MM.1S (cell line): ENCODE measurements around the gene SLC11A1.

Experiments
- DNase-seq: peaks from one replicate; pipeline ENCODE4 v3.0.0-alpha.2; 2015
- H2AFZ ChIP-seq: fragments of 300-600 bp; sonication (generic); 2 replicates; pipeline ENCODE4 v1.6.0; 2016; ENCODE audit warnings: antibody characterized with exemption, low read length
- H3F3A ChIP-seq: fragments of 300-600 bp; sonication (generic); 2 replicates; pipeline ENCODE4 v1.6.1; 2016; ENCODE audit warnings: mild to moderate bottlenecking, antibody characterized with exemption, low read length, moderate library complexity, mixed read lengths; ENCODE audit not compliant: insufficient read depth
- H3K27ac ChIP-seq: fragments of 300-600 bp; sonication (generic); 2 replicates; pipeline ENCODE4 v1.5.1; 2016; ENCODE audit warnings: mild to moderate bottlenecking, low read length
- H3K27me3 ChIP-seq: fragments of 300-600 bp; sonication (generic); replicated peaks from 2 replicates; pipeline ENCODE4 v1.6.0; 2016; ENCODE audit warnings: low read length; ENCODE audit not compliant: insufficient read depth
- H3K36me3 ChIP-seq: fragments of 300-600 bp; sonication (generic); replicated peaks from 2 replicates; pipeline ENCODE4 v1.6.1; 2016; ENCODE audit warnings: mild to moderate bottlenecking, low read length, mixed read lengths; ENCODE audit not compliant: insufficient read depth
- H3K4me1 ChIP-seq: fragments of 300-600 bp; sonication (generic); 2 replicates; pipeline ENCODE4 v1.6.1; 2016; ENCODE audit warnings: low read length, mixed read lengths
- H3K4me2 ChIP-seq: fragments of 300-600 bp; sonication (generic); 2 replicates; pipeline ENCODE4 v1.6.0; 2016; ENCODE audit warnings: low read depth, low read length
- H3K4me3 ChIP-seq: fragments of 300-600 bp; sonication (generic); 2 replicates; pipeline ENCODE4 v1.5.1; 2016; ENCODE audit warnings: low read length, mixed read lengths
- H3K79me2 ChIP-seq: fragments of 300-600 bp; sonication (generic); 2 replicates; pipeline ENCODE4 v1.6.1; 2016; ENCODE audit warnings: mixed run types, low read length, mixed read lengths
- H3K9ac ChIP-seq: fragments of 300-600 bp; sonication (generic); 2 replicates; pipeline ENCODE4 v1.6.1; 2016; ENCODE audit warnings: low read length, mixed read lengths
- H3K9me2 ChIP-seq: fragments of 300-600 bp; sonication (generic); replicated peaks from 2 replicates; pipeline ENCODE4 v1.6.1; 2016; ENCODE audit warnings: mild to moderate bottlenecking, low read length, mixed read lengths; ENCODE audit not compliant: insufficient read depth
- H3K9me3 ChIP-seq: fragments of 300-600 bp; sonication (generic); replicated peaks from 2 replicates; pipeline ENCODE4 v1.6.1; 2016; ENCODE audit warnings: mild to moderate bottlenecking, low read length, mixed read lengths; ENCODE audit not compliant: insufficient read depth
- H4K20me1 ChIP-seq: fragments of 300-600 bp; sonication (generic); 2 replicates; pipeline ENCODE4 v1.6.1; 2016; ENCODE audit warnings: mild to moderate bottlenecking, low read length, moderate library complexity, mixed read lengths; ENCODE audit not compliant: insufficient read depth
- CTCF ChIP-seq: fragments of 300-600 bp; sonication (generic); IDR thresholded peaks from 2 replicates; pipeline ENCODE4 v1.5.1; 2016; ENCODE audit warnings: antibody characterized with exemption, low read length, mixed read lengths
- EZH2 ChIP-seq: fragments of 300-600 bp; sonication (generic); optimal IDR thresholded peaks from 2 replicates; pipeline ENCODE3; 2017; ENCODE audit warnings: low read depth, mild to moderate bottlenecking, antibody characterized with exemption, low read length, mixed read lengths
- EZH2phosphoT487 ChIP-seq: fragments of 300-600 bp; sonication (generic); IDR thresholded peaks from 2 replicates; pipeline ENCODE4 v1.6.1; 2018; ENCODE audit warnings: antibody characterized with exemption, low read length

The SLC11A1 gene

GRCh38 chr2:218344755-218345417 lies 37.2 kb upstream of the SLC11A1 start:
- DNase-seq: no peak
- Histone ChIP-seq H3K9ac (no peak overlapping the region), H3K9me3 (no peaks in the 10 kb centered on the region), H3K4me3 (no peak overlapping the region), H4K20me1 (no peaks in the 10 kb centered on the region), H3K27me3 (no peaks in the 10 kb centered on the region), H3K27ac (no peak overlapping the region), H3K4me1 (no peaks in the 10 kb centered on the region), H3K79me2 (no peaks in the 10 kb centered on the region), H3F3A (no peaks in the 10 kb centered on the region), H3K4me2 (no peak overlapping the region), H3K36me3 (no peaks in the 10 kb centered on the region), H3K9me2 (no peaks in the 10 kb centered on the region), H2AFZ (no peak overlapping the region)
- TF ChIP-seq CTCF: no peak
- TF ChIP-seq EZH2phosphoT487: no peak
- no peak for TF ChIP-seq EZH2

DNA sequence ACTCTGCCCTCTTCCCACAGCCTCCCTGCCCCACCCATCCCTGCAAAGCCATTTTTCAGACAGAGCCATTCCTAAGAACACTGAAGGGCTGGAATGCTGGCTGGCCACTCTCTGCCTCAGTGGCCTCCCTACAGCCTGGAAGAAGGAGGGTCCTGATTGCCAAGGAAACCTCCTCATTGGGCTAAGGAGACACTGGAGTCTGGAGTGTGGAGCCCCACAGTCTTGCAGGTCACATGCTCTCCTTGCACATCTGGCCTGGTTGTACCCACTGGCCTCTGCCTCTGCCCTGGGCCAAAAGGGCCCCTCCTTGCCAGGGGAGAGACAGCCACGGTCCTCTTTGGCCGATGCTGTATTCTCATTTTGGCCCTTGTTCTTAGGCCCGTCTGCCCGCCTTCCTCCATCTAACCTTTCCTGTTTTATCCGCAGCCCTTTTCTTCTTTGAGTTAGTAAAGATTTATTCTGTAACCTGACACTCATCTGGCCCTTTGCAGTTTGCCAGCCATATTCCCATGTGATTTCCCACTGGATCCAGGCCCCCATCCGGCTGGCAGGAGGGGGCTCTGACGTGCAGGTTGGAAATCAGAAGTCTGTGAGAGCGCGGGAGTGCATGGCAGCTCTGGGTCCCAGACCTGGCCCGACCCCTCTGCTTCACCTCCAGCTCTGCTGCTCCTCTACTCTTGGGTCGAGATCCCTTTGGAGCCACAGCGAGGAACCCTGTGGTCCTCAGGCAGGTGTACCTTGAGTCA lies 36.4 kb upstream of the SLC11A1 start:
- Histone ChIP-seq H3K4me1 (no peaks in the 10 kb centered on the region), H3K4me2 (no peak overlapping the region), H3K9me3 (no peaks in the 10 kb centered on the region), H3F3A (no peaks in the 10 kb centered on the region), H3K36me3 (no peaks in the 10 kb centered on the region), H4K20me1 (no peaks in the 10 kb centered on the region), H3K27ac (no peak overlapping the region), H3K9ac (no peak overlapping the region), H3K9me2 (no peaks in the 10 kb centered on the region), H3K4me3 (no peak overlapping the region), H2AFZ (no peak overlapping the region), H3K79me2 (no peaks in the 10 kb centered on the region), H3K27me3 (no peaks in the 10 kb centered on the region)
- no peak for DNase-seq
- TF ChIP-seq EZH2phosphoT487 (no peak), EZH2 (no peak), CTCF (no peak)

DNA sequence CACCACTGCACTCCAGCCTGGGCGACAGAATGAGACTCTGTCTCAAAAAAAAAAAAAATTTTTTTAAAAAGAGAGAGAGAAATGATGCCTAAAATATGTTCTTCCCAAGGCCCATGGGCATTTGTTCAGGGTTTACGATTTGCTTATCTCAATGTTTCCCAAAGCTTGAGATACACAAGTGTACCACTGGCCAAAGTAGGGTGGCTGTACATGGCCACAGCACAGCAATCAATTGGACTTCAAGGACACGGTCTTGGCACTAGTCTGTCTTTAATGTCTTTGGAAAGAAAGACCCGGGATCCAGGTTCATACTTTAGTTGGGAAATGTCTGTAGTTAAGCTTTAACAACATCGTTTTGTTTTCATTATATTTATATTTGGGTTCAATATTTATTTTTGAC lies 34.9 kb upstream of the SLC11A1 start:
- Histone ChIP-seq H3K9me2 (no peaks in the 10 kb centered on the region), H3K4me2 (no peak overlapping the region), H2AFZ (no peak overlapping the region), H3K27me3 (no peaks in the 10 kb centered on the region), H3K36me3 (no peaks in the 10 kb centered on the region), H3K4me1 (no peaks in the 10 kb centered on the region), H4K20me1 (no peaks in the 10 kb centered on the region), H3K9me3 (no peaks in the 10 kb centered on the region), H3K79me2 (no peaks in the 10 kb centered on the region), H3K9ac (no peak overlapping the region), H3K4me3 (no peak overlapping the region), H3F3A (no peaks in the 10 kb centered on the region), H3K27ac (no peak overlapping the region)
- TF ChIP-seq EZH2 (no peak), EZH2phosphoT487 (no peak), CTCF (no peak)
- DNase-seq: no peak
